PFSK-1 (cell line): Measurements from ENCODE around the gene SIAE.

Experiments used
- FOXP2 ChIP-seq: optimal IDR thresholded peaks from 2 replicates; pipeline ENCODE3; 2011; ENCODE audit warnings: borderline replicate concordance, control low read depth, inconsistent platforms; ENCODE audit not compliant: insufficient read depth; ENCODE audit errors: extremely low read length, extremely low read depth
- POLR2AphosphoS5 ChIP-seq: IDR thresholded peaks from 2 replicates; pipeline ENCODE4 v1.6.1; 2012; ENCODE audit warnings: low read depth, mild to moderate bottlenecking, control low read depth, low read length, moderate library complexity
- SIN3A ChIP-seq: IDR thresholded peaks from 2 replicates; pipeline ENCODE4 v1.6.1; 2012; ENCODE audit warnings: mild to moderate bottlenecking, low read length, moderate library complexity, borderline replicate concordance; ENCODE audit not compliant: insufficient read depth
- TAF1 ChIP-seq: IDR thresholded peaks from 2 replicates; pipeline ENCODE4 v1.6.1; 2012; ENCODE audit warnings: low read length, control low read depth, borderline replicate concordance; ENCODE audit not compliant: insufficient read depth
- TF ChIP-seq, protein P1 (sequence below), 2 experiments: IDR thresholded peaks; 2 replicates each; pipeline versions ENCODE4 v1.6.1 to v1.8.0; 2011 to 2012; ENCODE audit warnings: low read depth in 2 of 2, low read length in 2 of 2, control low read depth in 1 of 2, inconsistent platforms in 1 of 2, mild to moderate bottlenecking in 1 of 2, moderate library complexity in 1 of 2; ENCODE audit not compliant: insufficient read depth in 1 of 2

SIAE gene

DNA sequence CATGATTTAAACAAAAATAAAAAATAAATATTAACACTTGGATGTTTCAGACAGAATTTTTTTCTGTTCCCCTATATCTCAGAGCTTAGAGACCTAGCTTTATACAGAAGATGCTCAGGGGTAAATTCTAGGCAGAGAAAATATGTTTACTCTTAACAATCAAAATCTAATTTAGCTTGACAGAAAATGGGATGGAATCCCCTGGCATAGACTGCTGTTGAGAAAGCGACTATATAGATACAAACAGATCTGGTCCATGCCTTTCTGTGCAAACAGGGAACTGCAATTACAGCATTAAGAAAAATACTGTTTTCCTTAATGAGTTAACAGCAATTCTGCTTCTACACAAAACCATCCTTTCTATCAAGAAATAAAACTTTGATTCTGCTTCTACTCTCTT, 14.6 kb downstream of the SIAE start:
- TF ChIP-seq, protein P1, sequence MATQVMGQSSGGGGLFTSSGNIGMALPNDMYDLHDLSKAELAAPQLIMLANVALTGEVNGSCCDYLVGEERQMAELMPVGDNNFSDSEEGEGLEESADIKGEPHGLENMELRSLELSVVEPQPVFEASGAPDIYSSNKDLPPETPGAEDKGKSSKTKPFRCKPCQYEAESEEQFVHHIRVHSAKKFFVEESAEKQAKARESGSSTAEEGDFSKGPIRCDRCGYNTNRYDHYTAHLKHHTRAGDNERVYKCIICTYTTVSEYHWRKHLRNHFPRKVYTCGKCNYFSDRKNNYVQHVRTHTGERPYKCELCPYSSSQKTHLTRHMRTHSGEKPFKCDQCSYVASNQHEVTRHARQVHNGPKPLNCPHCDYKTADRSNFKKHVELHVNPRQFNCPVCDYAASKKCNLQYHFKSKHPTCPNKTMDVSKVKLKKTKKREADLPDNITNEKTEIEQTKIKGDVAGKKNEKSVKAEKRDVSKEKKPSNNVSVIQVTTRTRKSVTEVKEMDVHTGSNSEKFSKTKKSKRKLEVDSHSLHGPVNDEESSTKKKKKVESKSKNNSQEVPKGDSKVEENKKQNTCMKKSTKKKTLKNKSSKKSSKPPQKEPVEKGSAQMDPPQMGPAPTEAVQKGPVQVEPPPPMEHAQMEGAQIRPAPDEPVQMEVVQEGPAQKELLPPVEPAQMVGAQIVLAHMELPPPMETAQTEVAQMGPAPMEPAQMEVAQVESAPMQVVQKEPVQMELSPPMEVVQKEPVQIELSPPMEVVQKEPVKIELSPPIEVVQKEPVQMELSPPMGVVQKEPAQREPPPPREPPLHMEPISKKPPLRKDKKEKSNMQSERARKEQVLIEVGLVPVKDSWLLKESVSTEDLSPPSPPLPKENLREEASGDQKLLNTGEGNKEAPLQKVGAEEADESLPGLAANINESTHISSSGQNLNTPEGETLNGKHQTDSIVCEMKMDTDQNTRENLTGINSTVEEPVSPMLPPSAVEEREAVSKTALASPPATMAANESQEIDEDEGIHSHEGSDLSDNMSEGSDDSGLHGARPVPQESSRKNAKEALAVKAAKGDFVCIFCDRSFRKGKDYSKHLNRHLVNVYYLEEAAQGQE (IDR thresholded peaks at IDR 0.05; ENCODE audit: insufficient read depth in 1 of 2, low read depth in 2 of 2, low read length in 2 of 2), result no peak
- TF ChIP-seq SIN3A (no peak), TAF1 (no peak), FOXP2 (no peak), POLR2AphosphoS5 (no peak)

DNA sequence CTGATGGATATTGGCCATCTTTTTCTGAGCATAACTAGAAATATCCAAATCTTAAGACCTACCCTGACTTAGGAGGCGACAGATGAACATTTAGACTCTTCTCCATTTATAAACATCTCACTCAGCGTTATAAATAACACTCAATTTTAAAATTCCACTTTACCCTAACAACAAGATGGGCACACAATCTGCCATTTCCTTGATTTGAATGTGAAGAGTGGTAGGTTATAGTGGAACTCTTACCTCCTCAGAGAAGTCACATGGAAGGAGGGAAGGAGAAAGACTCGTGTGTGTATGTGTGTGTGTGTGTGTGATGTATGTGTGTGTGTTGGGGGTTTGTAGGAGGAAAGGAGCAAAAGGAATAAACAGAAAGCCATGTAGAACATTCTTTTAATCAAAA, 15.0 kb downstream of the SIAE start:
- TF ChIP-seq POLR2AphosphoS5 (no peak), SIN3A (no peak), TAF1 (no peak), FOXP2 (no peak)
- TF ChIP-seq, protein P1 (IDR thresholded peaks at IDR 0.05; ENCODE audit: insufficient read depth in 1 of 2, low read depth in 2 of 2, low read length in 2 of 2), result no peak

DNA sequence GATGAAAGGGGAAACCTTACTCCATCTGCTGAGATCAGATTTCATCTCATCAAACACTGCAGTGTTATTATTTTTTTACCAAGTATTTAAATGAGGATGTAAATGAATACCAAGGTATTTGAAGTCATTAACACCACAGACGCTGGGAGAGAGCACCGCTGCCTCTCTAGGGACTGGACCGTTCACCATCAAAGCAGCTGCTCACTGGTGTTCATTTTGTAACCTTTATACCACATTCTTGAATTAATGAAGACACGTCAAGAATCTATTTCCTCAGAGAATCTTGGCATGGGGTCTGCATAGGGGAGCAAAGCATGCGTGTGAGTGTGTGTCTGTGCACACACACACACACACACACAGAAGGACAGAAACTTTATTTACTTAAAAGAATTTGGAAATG, 15.6 kb downstream of the SIAE start:
- TF ChIP-seq TAF1 (no peak), SIN3A (no peak), POLR2AphosphoS5 (no peak)

DNA sequence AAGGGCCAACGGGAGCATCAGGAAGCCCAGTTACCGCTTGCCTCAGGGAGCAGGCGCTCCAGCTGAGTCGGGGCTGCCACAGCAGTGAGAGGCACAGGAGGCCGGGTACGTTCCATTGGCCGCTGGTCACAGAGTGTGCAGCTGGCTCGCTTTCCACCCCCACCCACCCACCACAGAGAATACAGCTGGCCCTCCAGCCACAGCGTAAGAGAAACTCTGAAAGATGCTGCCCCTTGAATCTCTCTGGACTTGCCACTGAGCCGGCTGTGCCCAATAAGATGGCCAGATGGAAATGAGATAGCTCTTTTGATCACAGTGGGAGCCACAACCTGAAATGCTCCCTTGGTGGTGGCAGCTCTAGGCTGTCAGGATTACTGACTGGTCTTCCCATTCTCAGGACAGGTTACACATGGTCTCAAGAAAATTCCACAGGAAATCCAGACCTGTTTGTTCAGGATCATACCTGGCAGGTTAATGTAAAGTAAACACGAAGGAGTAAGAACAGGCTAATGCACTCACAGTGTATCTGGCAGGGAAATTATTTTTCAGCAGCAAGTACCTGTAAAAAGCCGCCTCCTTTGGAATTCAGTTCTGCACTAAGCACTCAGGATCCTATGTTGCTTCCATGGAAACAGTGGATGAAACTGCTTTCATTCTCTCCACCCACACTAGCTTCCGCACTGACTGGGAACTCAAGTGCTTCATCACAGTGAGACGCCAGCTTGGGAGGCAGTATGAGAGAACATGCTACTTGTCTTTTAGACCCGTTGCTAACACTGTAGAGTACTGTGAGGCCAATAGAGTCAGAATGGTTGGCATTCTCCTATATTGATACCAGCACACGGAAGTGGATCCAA, 16.5 kb downstream of the SIAE start:
- TF ChIP-seq TAF1, result no peak
- no peak for TF ChIP-seq SIN3A
- no peak for TF ChIP-seq POLR2AphosphoS5
- no peak for TF ChIP-seq FOXP2
- TF ChIP-seq, protein P1 (IDR thresholded peaks at IDR 0.05; ENCODE audit: insufficient read depth in 1 of 2, low read depth in 2 of 2, low read length in 2 of 2), result no peak

DNA sequence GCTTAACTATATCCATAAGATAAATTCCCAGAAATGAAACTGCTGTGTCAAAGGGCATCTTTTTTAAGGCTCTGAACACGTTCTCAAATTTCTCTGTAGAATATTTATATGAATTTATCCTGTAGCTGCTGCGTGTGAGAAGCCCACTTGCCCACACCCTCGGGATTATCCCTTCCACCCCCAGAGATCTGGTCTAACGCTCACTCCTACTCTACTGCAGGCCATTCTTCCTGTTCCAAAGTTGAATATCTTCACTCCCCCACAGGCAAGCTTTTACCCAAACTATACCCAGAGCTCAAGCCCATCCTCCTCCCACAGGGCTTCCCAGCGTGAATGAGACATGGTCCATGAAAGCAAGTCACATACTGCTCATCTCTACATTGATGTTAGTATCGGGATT, 24.9 kb downstream of the SIAE start:
- TF ChIP-seq POLR2AphosphoS5, result no peak
- no peak for TF ChIP-seq SIN3A
- no peak for TF ChIP-seq FOXP2
- no peak for TF ChIP-seq TAF1
- TF ChIP-seq, protein P1 (IDR thresholded peaks at IDR 0.05; ENCODE audit: insufficient read depth in 1 of 2, low read depth in 2 of 2, low read length in 2 of 2), result no peak
